Activated naive CD4-positive, alpha-beta T cell treated with Interleukin-2 at 50 U/mL for 16 hours (primary cell): ENCODE measurements around the gene DPP10.
"Not testable (repeated sequence)": the region's sequence is repeated elsewhere in the genome, so short reads cannot be mapped to it uniquely, and the experiment has no call there.

Experiments
- DNase-seq: peaks from one replicate; pipeline ENCODE4 v3.0.0-alpha.2; 2020

DPP10 gene

DNA sequence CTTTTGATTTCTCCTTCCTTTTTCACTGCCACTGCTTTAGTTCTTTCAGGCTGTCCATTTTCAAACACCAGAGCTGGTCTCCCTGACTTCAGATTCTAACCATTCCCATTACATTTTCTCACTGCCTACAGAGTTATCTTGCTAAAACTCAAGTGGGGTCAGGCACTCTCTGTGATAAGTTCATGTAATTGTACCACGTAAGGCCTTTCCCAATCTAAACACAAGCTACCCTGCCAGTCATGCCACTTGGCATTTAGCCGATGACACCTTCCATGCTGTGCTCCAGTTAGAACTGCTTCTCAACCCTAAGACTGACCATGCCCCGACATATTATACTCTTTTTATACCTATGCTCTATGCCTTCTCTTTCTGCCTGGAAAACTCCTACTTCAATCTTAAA lies 592.4 kb downstream of the DPP10 start:
- DNase-seq = no peak

DNA sequence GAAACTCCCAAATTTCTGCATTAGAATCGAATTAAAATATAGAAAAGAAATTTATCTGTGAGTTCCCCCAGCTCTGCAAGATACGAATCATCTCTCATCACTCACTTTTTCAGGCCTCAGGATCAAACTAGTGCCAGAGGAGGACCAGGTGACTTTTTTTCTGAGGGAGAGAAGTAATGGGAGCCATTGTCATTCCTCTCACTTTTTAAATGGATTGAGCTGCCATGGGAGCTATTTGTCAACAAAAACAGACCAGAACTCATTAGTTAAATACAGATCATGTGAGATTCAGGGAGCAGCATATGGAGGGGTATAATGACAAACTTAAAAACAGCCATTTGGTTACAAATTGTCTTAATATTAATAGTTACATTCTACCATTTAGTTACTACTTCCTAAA lies 594.4 kb downstream of the DPP10 start:
- DNase-seq = no peak

DNA sequence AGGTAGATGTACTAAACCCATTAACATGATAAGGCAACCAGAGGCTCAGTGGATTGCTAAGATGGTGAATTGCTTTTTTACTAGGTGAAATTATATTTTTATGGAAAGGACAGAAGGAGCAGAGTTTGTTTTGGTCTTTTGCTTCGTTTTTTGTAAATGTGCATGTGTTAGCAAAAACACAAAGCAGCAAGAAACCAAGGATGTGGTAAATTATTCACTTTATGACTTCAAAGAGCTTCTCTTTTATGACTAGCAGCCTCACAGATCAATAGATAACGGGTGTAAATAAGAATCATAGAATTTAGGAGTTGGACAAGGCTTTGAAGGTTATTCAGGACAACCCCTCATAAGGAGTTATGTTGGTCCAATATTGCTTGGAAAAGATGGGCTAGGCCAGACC lies 615.0 kb downstream of the DPP10 start:
- DNase-seq = no peak

DNA sequence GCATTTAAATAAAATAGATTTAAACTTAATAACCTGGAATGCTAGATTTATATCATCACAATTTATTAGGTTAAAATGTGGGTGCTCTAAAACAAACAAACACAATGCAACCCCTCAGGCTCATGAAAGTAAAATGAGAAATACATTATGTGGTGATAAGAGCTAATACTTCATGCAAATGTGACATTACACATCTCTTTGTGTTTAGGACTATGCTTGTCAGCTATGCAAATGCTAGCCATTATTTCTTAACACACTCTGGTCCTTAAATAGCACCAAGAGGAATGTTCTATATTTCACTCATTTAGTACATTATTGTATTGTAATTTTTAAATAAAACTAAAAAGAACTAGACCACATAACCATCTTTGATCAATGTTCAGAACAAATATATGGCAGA lies 627.6 kb downstream of the DPP10 start:
- no peak for DNase-seq

DNA sequence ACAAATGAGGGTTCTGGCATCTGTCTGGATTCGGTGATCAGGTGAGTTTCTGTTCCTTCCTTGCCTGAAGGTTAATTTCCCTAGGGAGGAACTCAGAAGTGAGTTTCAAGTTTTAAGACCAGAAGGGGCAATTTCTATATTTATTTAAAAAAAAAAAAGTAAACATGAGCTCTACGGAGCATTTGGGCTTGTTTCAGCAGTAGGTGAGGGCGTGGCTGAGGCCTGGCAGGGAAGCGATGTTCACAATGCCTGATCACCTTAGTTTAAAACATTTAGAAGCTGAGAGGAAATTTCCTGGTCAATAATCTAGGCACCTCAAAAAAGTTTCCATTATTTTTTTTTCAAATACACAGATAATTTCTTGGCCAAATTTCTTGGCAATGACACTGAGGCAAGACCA lies 629.1 kb downstream of the DPP10 start:
- no peak for DNase-seq

DNA sequence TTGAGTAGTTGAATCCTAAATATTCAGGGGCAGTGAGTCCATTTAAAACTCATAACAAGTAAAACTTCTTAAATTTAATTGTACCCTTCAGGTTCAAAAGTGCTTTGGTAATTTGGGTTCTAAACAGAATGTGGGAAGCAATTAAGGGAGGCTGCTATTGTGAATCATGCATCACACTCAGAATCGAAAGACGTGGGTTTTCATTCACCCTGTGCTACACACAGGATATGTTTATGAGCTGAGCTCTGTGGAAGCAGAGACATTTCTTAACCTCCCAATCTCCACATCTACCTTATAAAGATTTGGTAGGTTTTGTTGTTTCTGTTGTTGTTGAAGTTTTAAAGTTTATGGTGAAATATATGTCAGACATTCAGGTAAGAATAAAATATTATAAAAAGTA lies 633.4 kb downstream of the DPP10 start:
- no peak for DNase-seq

DNA sequence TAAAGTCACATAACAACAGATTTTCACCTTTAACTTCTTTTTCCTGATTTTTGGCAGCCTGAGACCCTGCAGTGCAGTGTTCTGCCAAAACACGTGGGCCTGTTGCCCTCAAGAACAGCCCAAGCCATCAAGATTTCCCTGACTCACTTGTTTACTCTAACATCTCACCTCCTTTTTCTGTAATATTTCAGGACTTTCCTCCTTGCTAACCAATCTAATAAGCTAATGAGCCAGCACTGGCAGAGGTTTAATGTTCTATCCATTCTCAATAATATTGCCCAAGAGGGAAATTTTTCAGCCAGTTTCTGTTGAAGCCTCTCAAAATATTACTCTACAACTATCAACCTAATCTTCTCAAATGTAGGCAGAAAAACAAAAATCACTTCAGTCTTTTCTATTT lies 635.2 kb downstream of the DPP10 start:
- no peak for DNase-seq

DNA sequence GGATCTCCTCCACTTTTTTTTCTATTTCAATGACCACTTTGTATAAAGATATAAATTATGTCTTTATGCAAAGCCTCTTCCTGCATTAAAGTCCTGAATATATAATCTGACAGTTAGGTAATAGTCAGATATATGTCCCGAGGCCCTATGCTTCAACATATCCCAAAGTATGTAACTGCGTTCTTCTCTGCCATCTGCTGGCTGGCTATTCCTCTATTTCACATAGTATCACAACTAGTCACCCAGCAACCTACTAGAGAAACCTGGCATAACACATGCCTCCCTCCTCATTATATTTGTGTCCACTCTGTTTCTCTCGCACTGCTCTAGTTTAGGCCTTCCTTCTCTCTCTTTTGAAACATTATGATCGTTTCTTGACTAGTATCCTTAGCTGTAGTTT lies 640.8 kb downstream of the DPP10 start:
- no peak for DNase-seq

DNA sequence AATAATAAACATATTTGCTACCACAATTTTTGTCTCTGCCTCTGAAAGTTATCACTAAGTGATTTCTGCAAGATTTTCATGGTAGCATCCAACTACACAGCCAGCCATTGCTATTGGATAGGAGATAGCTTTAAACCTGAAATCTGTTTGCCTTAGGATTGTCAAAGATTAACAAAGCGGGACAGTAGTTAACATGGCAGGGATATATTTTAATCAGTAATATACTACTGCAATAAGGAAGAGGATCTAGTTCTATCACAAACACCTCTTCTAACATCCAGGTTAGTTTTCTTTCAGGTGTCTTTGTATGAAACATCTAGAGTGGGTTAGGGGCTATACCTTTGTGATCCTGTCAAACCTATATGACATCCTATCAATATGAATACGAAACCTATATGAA lies 641.3 kb downstream of the DPP10 start:
- no peak for DNase-seq

DNA sequence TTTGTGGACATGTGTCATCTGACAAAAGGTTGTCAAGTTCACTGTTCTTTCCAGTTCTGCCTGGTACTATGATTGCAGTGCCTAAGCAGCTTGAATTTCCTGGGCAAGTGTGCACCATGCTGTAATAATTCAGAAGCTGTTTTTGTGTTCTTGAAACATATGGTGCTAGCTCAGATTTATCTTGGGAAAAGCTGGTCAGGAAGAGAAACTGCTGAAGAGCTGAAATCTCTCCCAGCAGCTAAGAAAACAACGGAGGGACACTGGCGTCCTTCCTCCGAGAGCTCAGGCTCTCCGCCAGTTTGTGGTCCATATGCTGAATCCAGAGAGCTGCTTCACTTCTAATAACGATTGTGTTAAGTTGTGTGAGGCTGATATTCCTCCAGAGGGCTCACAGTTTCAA lies 642.0 kb downstream of the DPP10 start:
- no peak for DNase-seq

DNA sequence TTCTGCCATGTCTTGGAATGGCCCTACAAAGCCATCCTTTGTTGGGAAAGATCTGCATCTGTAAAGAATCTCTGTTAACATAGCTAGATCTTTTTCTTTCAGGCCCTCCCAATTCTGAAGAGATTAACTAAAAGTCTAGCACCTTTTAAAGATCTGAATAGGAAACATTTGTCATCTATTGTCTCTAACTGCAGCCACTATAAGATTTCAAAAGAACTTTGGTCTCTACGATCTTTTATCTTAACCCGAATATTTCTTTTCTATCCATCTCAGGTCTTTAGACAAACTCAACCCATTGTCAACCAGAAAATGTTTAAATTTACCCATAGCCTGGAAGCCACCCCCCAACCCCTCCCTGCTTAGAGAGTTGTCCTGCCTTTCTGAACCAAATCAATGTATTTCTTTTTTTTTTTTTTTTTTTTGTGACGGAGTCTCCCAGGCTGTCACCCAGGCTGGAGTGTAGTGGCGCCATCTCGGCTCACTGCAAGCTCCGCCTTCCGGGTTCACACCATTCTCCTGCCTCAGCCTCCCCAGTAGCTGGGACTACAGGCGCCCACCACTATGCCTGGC lies 643.7 kb downstream of the DPP10 start:
- DNase-seq = not testable (repeated sequence)

DNA sequence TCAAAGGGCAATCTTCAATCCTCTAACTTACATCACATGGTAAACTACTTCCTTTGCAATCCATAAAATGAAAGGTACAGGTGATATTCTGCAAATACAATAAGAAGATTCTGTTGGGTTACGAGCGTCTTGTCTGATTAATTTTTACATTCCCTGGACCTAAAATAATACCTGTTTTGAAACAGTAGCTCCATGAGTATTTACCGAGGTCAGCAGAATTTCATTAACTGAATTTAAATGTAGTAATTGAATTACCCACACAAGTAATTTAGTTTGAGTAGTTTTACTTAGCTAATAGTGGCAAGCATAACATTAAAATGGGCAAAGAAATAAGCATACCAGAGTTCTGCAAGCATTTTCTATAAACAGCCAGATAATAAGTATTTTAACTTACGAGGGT lies 652.0 kb downstream of the DPP10 start:
- DNase-seq = no peak

DNA sequence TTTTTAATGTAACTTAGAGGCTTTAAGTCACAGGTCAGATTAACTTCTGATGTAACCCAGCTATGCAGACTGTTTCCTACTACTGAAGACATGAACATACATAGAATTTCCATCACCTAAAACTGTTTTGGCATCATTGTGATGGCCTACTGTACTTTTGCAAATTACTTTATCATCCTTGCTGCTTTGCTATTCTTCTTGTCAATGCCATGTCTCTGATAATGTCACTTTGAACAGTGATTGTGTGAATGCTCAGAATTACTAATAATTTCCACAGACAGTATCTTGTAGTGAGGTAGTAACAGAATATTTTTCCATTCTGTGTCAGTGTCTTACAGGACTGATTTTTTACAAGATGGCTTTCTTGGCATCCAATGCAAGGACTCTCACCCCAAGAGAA lies 663.5 kb downstream of the DPP10 start:
- DNase-seq = no peak

DNA sequence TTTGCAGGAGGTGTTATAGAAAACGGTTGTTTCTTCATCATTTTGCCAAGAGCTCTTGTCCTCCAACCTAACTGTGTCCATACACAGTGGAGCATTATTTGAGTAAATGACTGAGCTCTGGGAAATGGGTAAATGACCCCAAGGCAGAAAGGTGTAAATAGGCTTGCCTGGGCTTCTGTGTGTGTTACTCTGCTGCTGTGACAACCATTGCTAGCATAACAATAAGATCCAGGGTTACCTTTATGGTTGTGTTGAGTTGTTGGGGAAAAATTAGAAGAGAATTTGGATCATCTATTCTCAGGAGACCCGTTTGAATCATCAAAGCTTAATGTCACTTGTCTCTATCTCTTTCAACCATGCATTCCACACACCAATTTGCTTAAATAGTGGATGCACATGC lies 672.7 kb downstream of the DPP10 start:
- DNase-seq = no peak

DNA sequence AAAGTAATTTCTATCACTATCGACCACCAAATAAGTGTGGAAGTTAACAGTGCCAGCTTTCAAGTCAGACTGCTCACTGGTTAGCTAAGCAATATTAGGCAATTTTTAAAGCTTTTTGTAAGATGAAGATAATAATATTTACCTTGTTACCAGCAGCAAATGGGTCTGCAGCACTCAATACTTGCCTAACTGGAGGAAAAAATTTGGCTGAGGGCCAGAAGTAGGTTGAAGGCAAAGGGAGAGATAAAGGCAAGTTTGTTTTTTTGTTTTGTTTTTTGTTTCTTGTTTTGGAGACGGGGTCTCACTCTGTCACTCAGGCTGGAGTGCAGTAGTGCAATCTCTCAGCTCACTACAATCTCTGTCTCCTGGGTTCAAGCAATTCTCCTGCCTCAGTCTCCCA lies 675.9 kb downstream of the DPP10 start:
- DNase-seq = no peak

DNA sequence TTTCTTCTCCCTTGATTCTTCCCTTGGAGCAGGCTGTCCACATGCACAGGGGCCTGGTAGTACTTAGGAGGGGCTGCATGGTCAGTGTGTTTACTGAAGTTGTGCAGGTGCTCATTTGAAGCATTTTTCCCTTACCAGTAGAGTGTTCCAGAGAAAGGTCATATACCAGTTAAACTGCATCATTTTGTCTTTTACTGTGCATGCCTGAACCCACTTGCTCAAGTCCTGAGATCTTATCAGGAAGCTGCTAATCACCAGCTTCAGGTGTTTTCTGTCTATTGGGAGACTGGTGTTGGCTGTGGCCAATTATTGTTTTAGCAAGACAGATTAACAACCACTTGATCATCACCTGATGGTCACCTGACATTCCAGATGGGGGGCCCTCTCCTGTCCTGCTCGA lies 676.6 kb downstream of the DPP10 start:
- no peak for DNase-seq

DNA sequence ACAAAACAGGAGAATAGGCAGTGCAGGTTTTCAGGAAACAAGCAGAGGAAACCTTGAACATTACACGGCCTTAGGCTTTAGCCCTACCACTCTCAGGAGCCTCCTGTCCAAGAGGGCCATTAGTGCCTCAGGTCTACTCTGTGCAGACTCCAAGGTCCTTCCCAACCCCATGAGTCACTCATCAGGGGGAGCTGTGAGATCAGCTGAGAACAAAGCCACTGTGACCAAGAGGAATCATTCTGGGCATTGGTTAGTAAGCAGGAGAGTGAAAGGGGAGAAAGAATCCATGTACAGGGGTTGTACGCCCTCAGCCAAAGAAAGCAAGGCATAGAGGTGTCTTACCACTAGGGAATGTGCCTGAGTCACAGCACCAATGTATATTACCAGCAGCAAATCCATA lies 680.3 kb downstream of the DPP10 start:
- no peak for DNase-seq

DNA sequence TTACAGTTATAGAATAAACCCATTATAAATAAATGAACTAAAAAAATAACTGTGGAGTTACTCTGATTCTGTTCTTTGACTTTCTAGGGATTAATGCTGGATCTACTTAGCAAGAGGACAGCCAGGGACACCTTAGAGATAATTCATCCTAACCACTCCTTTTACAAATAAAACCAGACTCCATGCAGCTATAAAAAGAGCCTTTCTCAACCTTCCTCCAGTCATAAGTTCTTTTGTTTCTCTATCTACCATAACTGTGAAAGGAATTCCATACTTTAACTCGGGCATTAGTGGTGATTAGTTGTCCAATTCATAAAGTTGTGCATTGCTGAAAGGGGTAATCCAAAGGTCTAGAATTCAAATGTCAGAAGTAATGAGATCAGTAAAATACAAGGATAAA lies 682.4 kb downstream of the DPP10 start:
- DNase-seq = no peak

DNA sequence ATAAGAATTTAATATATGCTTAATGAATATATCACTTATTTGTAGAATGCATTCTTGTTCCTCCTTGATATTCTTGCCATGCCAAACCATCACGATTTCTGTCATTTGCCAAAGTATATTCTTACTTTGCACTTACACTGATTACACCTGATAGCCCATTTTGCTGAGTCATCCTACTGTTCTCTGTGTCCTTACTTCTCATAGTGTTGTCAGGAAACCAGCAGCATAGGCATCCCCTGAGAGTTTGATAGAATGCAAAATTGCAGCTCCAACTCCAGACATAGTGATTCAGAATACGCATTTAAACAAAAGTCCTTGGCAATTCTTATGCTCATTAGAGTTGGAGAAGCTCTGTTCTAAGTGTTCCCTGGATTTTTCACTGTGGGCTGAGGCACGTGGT lies 687.1 kb downstream of the DPP10 start:
- DNase-seq = no peak

DNA sequence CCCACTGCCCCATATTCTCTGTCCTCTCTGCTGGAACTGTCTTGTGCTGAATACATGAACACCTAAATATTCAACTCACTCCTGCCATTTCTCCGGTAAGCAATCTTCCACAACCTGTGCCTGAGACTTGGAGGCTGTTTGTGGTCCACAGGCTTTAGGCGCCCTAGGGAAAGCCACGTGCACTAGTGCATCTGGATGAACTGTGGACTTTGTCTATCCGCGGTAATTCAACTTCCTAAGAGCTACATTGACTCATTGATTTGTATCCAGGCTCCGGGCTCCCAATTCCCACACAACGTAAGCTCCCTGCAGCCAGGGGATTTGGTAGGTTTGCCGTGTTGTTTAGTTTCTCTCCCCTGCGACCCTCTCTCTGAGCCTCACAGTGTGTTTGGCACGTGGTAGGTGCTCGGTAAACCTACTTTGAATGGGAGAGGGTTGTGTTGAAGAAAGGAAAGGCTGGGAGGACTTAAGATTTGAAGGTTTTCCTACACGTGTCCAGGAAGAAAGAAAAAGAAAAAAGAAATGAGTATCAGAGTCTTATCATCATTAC lies 718.2 kb downstream of the DPP10 start:
- DNase-seq = no peak

DNA sequence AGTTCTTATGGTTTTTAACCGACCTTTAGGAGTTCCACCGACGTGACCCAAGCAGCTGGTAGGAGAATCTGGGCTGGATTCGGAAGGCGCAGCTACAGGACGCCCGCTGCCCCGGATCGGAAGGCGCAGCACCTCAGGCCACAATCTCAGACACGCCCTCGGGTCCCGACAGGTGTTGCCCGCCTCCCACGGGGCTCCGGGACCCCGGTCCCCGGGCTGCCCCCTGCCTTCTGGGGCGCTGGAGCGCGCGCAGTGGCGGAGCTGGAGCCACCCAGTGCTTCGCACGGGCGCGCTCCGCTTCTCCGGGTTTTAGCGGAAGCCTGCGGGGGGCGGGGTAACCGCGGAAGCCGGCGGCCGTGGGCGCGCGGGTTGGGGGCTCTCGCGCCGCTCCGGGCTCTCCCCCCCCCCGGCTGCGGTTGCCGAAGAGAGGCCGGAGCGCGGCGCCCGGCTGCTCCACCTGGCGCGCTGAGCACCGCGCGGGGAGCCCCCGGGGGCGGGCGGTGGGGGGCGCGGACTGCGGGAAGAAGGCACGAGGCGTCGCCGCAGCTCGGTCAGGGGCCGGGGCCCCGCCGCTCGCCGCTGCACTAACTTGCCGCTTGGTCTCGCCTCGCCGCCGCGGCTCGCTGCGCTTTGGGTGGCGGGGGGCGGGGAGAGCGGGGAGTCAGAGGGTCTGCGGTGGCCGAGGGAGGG lies 718.8 kb downstream of the DPP10 start:
- no peak for DNase-seq

DNA sequence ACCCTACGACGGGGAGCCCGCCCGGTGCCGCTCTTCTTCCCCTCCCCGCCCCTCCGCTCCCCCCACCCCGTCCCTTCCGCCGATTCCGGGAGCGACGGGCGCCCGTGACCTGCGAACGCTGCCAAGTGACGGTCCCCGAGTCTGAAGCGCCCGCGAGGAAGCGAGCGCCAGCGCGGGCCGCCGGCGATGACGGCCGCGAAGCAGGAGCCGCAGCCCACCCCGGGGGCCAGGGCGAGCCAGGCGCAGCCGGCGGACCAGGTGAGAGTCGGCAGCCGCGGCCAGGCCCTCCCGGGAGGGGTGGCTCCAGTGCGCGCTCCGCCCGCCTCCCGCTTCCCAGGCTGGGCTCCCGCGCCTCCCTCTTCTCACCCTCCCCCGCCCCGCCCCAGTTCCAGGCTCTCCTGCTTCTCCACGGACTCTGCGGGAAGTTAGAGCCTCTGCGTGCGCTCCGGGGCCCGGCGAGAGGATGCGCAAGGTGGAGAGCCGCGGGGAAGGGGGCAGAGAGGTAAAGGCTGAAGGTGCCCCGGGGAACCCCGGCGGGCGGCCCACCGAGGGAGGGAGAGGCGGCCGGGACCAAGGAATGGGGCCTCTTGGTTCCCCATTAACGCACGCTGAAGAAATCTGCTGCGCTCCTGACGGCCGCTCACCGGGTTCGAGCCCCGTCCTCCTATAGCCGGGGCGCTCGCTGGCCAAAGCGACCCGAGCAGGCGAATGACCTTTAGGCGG lies 719.5 kb downstream of the DPP10 start:
- DNase-seq = no peak

DNA sequence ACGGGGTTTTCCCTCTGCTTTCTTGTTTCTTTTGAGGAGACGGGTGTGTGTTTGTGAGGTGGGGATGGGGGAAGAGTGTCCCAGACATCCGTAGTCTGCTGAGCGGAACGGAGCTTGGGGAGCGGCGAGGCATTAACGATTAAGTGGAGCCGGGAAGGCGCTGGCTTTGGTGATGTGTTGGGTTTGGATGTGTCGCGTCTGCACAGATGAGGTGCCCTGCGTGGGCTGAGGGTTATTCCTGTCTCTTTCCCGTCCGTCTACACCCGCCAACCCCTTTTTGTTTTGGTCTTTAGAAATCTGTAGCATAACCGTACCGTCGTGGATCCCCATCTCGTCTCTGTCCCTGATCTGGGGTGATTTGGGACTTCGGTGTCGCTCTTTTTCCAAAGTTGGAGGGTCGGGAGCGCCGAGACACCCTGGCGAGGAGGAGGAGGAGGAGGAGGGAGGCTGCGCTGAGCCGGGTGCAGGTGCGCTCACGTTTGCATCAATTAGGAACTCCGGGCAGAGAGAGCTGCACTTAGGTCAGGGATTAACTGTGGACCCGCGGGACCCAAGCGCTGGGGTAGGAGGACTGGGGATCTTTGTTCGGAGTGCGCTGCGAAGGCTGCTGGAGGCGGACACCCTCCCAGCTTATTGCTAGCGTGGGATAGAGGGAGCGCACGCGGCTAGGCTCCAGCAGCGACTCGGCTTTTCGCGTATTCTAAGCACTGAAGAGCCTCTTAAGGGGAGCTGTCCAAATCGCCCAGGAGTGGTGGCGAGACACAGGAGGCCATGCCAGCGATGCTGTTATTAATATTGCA lies 720.3 kb downstream of the DPP10 start:
- no peak for DNase-seq

DNA sequence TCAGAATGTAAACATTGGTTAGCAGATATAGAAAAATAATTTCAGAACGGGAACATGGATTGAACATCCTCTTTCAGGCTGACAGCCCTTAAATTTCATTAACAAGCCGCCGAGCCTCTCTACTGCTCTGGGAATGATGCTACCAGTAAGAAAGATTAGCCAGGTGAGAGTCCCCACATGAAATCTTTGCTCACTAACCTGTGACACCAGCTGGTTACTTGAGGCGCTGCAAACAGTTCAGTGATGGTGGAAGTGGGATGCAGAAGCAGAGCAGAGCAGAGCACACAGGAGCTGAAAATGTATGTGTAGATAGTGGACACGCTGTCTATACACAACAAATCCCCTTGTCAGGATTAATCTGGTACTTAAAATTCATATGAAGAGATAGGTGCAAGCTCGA lies 721.1 kb downstream of the DPP10 start:
- DNase-seq = no peak
